HepG2 (cell line): Measurements from ENCODE around the gene PTPRD. TPM values are rescaled to one million over a fixed set of nuclear protein-coding genes. Genes with fewer than 3 reads are reported as not detected.

Experiments
- ATAC-seq: fragments of 200-7000 bp; cut with Tn5 transposase; 3 replicates; pipeline ENCODE4 v1.9.1; 2020; ENCODE audit warnings: mild to moderate bottlenecking, moderate library complexity
- BruUV-seq: library from RNA; stranded (reverse); fragments of 400-500 nt; replicated peaks from 2 replicates; lab custom pipeline; 2021; lab: Mats Ljungman, UMichigan
- CTCF ChIA-PET: fragments of 300-600 bp; formaldehyde crosslinking; extraction: SDS; loops from one replicate; lab custom pipeline; 2021; ENCODE audit warnings: low total read pairs, inconsistent platforms, low intra/inter-chr PET ratio; lab: Yijun Ruan, JAX
- POLR2A ChIA-PET: fragments of 350-600 bp; sonication (Branson Sonifier 250); formaldehyde crosslinking; loops from one replicate; lab custom pipeline; 2020; ENCODE audit warnings: antibody characterized with exemption, inconsistent platforms; lab: Yijun Ruan, JAX
- DNase-seq: peaks from one replicate; pipeline ENCODE4 v3.0.0-alpha.2; 2015; ENCODE audit warnings: low spot score
- FAIRE-seq: peaks from 3 replicates; lab custom pipeline; 2011; peaks lifted over from hg19 to GRCh38; lab: Jason Lieb, UNC
- H2AFZ ChIP-seq: one replicate; pipeline ENCODE4 v1.6.1; 2011; ENCODE audit warnings: low read length, inconsistent platforms
- H3K27ac ChIP-seq: fragments of 300-600 bp; 3 replicates; pipeline ENCODE4 v1.8.0; 2011; ENCODE audit warnings: mixed run types, mild to moderate bottlenecking, mixed read lengths, low read length, inconsistent platforms; ENCODE audit not compliant: insufficient read depth; ENCODE audit errors: extremely low read length
- H3K27me3 ChIP-seq, 2 experiments: fragments of 200-600 bp in 1 of 2; 2 replicates in 1 of 2; 3 replicates in 1 of 2; pipeline versions ENCODE4 v1.6.0 to v1.8.0; 2011; ENCODE audit warnings: low read length in 2 of 2, mild to moderate bottlenecking in 2 of 2, moderate library complexity in 2 of 2, inconsistent platforms in 1 of 2; ENCODE audit not compliant: insufficient read depth in 2 of 2, control insufficient read depth in 1 of 2
- H3K36me3 ChIP-seq, 2 experiments: fragments of 200-600 bp in 1 of 2; replicated peaks in 1 of 2; 2 replicates in 1 of 2; 3 replicates in 1 of 2; pipeline versions ENCODE4 v1.5.1 to v1.8.0; 2011; ENCODE audit warnings: low read length in 2 of 2, inconsistent platforms in 1 of 2; ENCODE audit not compliant: insufficient read depth in 2 of 2, control insufficient read depth in 1 of 2
- H3K4me1 ChIP-seq: 2 replicates; pipeline ENCODE4 v1.5.1; 2012; ENCODE audit warnings: low read length, inconsistent platforms; ENCODE audit not compliant: insufficient read depth
- H3K4me2 ChIP-seq: 2 replicates; pipeline ENCODE4 v1.6.0; 2011; ENCODE audit warnings: low read depth, low read length, inconsistent platforms
- H3K4me3 ChIP-seq, 3 experiments: fragments of 200-600 bp in 1 of 3; sonication (generic), shearing (Covaris generic) in 1 of 3; replicated peaks in 1 of 3; 2 replicates each; pipeline ENCODE4 v1.5.1; 2011 to 2016; ENCODE audit warnings: low read length in 3 of 3, inconsistent platforms in 2 of 3, low read depth in 2 of 3, mild to moderate bottlenecking in 2 of 3, control low read depth in 1 of 3, mixed read lengths in 1 of 3; ENCODE audit not compliant: insufficient read depth in 1 of 3
- H3K79me2 ChIP-seq: one replicate; pipeline ENCODE4 v1.6.1; 2011; ENCODE audit warnings: low read length, inconsistent platforms; ENCODE audit not compliant: insufficient read depth
- H3K9ac ChIP-seq: 2 replicates; pipeline ENCODE4 v1.6.0; 2011; ENCODE audit warnings: mild to moderate bottlenecking, low read depth, low read length, inconsistent platforms; ENCODE audit not compliant: insufficient read depth
- H3K9me3 ChIP-seq: 2 replicates; pipeline ENCODE4 v1.5.1; 2012; ENCODE audit warnings: mild to moderate bottlenecking, low read length
- H4K20me1 ChIP-seq: 2 replicates; pipeline ENCODE4 v1.6.0; 2011; ENCODE audit warnings: inconsistent platforms, mild to moderate bottlenecking, low read length, moderate library complexity; ENCODE audit not compliant: insufficient read depth
- CAMTA2 ChIP-seq: sonication (generic); formaldehyde crosslinking; IDR thresholded peaks from 2 replicates; pipeline ENCODE4 v1.4.0; 2020; ENCODE audit warnings: mild to moderate bottlenecking, missing genetic modification reagents, borderline replicate concordance
- CTCF ChIP-seq: sonication (generic); formaldehyde crosslinking; IDR thresholded peaks from 2 replicates; pipeline ENCODE4 v1.5.0; 2020; ENCODE audit warnings: mild to moderate bottlenecking, missing genetic modification reagents, moderate library complexity
- FOSL2 ChIP-seq: sonication (generic); formaldehyde crosslinking; IDR thresholded peaks from 2 replicates; pipeline ENCODE4 v1.4.0; 2020; ENCODE audit warnings: missing genetic modification reagents
- PRDM10 ChIP-seq: sonication (generic); formaldehyde crosslinking; IDR thresholded peaks from 2 replicates; pipeline ENCODE4 v1.4.0; 2020; ENCODE audit warnings: low read depth, missing genetic modification reagents
- SMAD9 ChIP-seq: sonication (generic); formaldehyde crosslinking; IDR thresholded peaks from 2 replicates; pipeline ENCODE4 v1.5.1; 2020; ENCODE audit warnings: mild to moderate bottlenecking, missing genetic modification reagents
- ZNF230 ChIP-seq: sonication (generic); formaldehyde crosslinking; IDR thresholded peaks from 2 replicates; pipeline ENCODE4 v1.4.0; 2020; ENCODE audit warnings: mild to moderate bottlenecking, missing genetic modification reagents
- ZNF232 ChIP-seq: sonication (generic); formaldehyde crosslinking; IDR thresholded peaks from 2 replicates; pipeline ENCODE4 v1.4.0; 2020; ENCODE audit warnings: missing genetic modification reagents, borderline replicate concordance
- WGBS: methylation state at CpG from one replicate; pipeline ENCODE4 v1.1.6; 2017; ENCODE audit warnings: low lambda C conversion rate; 5-methylcytosine and 5-hydroxymethylcytosine counted together
- in situ Hi-C: cut with HindIII; loops from 2 replicates; pipeline ENCODE4 v1.10.0; 2017; ENCODE audit warnings: low pct_unique_long_range_greater_than_20kb; ENCODE audit not compliant: extremely low pct_ligation_motif_present
- intact Hi-C: fragments of 100-400 bp; cut with micrococcal nuclease; formaldehyde crosslinking; loops from one replicate; pipeline ENCODE4 v1.10.0; 2022; ENCODE audit not compliant: unreplicated experiment
- polyA plus RNA-seq, 8 experiments: library from polyadenylated mRNA; depleted of rRNA in 3 of 8; stranded (reverse) in 7 of 8; unstranded in 1 of 8; fragments of >200 nt; fragmentation: Illumina TruSeq in 4 of 8; extraction: Trizol in 4 of 8; gene quantifications; 2 replicates each; pipeline versions ENCODE4 v1.2.1 to v1.2.3, GENCODE V29; 2011 to 2016; ENCODE audit warnings: low read depth in 4 of 8, missing spikeins in 1 of 8, mixed read lengths in 1 of 8; ENCODE audit not compliant: insufficient read depth in 1 of 8
- total RNA-seq, 5 experiments: library from RNA; depleted of rRNA; stranded (reverse); fragments of >200 nt; fragmentation: Illumina TruSeq; extraction: Trizol; gene quantifications; 2 replicates each; pipeline ENCODE4 v1.2.3, GENCODE V29; 2016; ENCODE audit warnings: low read depth in 1 of 5

The PTPRD gene
- total and polyA plus RNA-seq, 2 of the 13 experiments (the other 11 are each of a cell fraction or from before 2014, with no cell fraction given) = 0.05 TPM; not detected in 1

GRCh38 chr9:8718121-8718725, 1894.6 kb downstream of the PTPRD start:
- Histone ChIP-seq H3K4me1 (no peaks in the 10 kb centered on the region), H4K20me1 (no peaks in the 10 kb centered on the region), H3K4me2 (no peak overlapping the region), H3K27ac (no peak overlapping the region), H3K9me3 (no peaks in the 10 kb centered on the region), H3K79me2 (no peaks in the 10 kb centered on the region), H3K4me3 (no peak overlapping the region), H3K9ac (no peak overlapping the region), H3K36me3 (no peaks in the 10 kb centered on the region), H2AFZ (no peak overlapping the region), H3K27me3 (no peaks in the 10 kb centered on the region)
- in situ Hi-C loops (no loop called here), intact Hi-C loops (no loop called here)
- POLR2A ChIA-PET = no interaction called here
- CTCF ChIA-PET = no interaction called here
- FAIRE-seq (no peak), ATAC-seq (no peak)
- WGBS = 2% methylated on average over 4 of the region's 4 CpGs
- BruUV-seq = no TSS peak
- no peak for TF ChIP-seq ZNF232
- TF ChIP-seq ZNF230 = no peak
- TF ChIP-seq PRDM10 (CRISPR knock-in tag) = no peak
- no peak for TF ChIP-seq CAMTA2 (CRISPR knock-in tag)
- no peak for TF ChIP-seq FOSL2 (CRISPR knock-in tag)
- TF ChIP-seq SMAD9 = no peak
- no peak for TF ChIP-seq CTCF (CRISPR knock-in tag)
- TF ChIP-seq, all 625 proteins: peak for 0
- DNase-seq = no peak
